Loucy (cell line): ENCODE measurements around the gene CCDC93.

Experiments
- EZH2phosphoT487 ChIP-seq: fragments of 200-600 bp; IDR thresholded peaks from 2 replicates; pipeline ENCODE4 v1.6.1; 2018; ENCODE audit warnings: antibody characterized with exemption, mild to moderate bottlenecking, moderate library complexity, borderline replicate concordance
- TF ChIP-seq, protein P1 (sequence below): fragments of 200-600 bp; sonication (generic); conservative IDR thresholded peaks from 2 replicates; pipeline ENCODE4 v1.5.1; 2014; ENCODE audit warnings: mild to moderate bottlenecking, antibody characterized with exemption, low read length

DNA sequence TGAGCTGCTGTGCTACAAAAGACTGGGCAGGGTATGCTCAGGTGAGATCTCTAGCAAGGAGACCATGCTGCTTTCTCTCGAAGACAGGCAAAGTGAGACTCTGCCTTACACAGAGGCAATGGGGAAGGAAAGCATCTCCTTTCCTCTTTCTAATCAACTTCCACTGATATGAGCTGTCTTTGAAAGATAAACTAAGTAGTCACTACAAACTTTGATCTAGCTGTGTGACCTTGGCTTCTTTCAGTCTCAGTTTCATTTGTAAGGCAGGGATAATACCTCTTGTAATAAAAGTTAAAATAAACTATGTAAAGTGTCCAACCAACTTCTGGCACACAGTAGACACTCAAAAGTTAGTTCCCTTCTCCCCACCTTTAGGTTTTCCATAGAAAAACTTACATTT is 7.5 kb downstream of the CCDC93 start:
- TF ChIP-seq, protein P1, sequence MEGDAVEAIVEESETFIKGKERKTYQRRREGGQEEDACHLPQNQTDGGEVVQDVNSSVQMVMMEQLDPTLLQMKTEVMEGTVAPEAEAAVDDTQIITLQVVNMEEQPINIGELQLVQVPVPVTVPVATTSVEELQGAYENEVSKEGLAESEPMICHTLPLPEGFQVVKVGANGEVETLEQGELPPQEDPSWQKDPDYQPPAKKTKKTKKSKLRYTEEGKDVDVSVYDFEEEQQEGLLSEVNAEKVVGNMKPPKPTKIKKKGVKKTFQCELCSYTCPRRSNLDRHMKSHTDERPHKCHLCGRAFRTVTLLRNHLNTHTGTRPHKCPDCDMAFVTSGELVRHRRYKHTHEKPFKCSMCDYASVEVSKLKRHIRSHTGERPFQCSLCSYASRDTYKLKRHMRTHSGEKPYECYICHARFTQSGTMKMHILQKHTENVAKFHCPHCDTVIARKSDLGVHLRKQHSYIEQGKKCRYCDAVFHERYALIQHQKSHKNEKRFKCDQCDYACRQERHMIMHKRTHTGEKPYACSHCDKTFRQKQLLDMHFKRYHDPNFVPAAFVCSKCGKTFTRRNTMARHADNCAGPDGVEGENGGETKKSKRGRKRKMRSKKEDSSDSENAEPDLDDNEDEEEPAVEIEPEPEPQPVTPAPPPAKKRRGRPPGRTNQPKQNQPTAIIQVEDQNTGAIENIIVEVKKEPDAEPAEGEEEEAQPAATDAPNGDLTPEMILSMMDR = no peak
- TF ChIP-seq EZH2phosphoT487 = no peak
